Activated T-cell treated with anti-CD3 and anti-CD28 coated beads, Interleukin-2, amount 50 U/mL, for 48 hours (primary cell): ENCODE results near the gene SLC12A9.
A peak's percentile ranks its signal among the peaks of the same experiment; 100 is the strongest.
"Not testable (repeated sequence)": the region's sequence is repeated elsewhere in the genome, so short reads cannot be mapped to it uniquely, and the experiment has no call there.

ENCODE experiments used
- DNase-seq, 2 experiments: peaks; one replicate each; pipeline ENCODE4 v3.0.0-alpha.2; 2020

SLC12A9 gene

GRCh38 chr7:100852048-100852872 lies at the start of gene SLC12A9:
TSS of gene SLC12A9 (plus strand) at chr7:100852713. CDS start at chr7:100854198, 1,485 bp downstream.
- DNase-seq: peak; percentile 91 to 93

- DNase-seq: no peak
Observed at GRCh38 chr7:100802951-100803350, 49.6 kb upstream of the SLC12A9 start.

- no peak for DNase-seq
Observed at GRCh38 chr7:100803398-100804161, 48.9 kb upstream of the SLC12A9 start.

GRCh38 chr7:100804681-100805431 lies 47.7 kb upstream of the SLC12A9 start:
- no peak for DNase-seq

GRCh38 chr7:100806276-100806675 lies 46.2 kb upstream of the SLC12A9 start:
- no peak for DNase-seq

- not testable (repeated sequence) for DNase-seq
Observed at GRCh38 chr7:100806883-100807282, 45.6 kb upstream of the SLC12A9 start.

- no peak for DNase-seq
Observed at GRCh38 chr7:100808354-100808875, 44.1 kb upstream of the SLC12A9 start.

- DNase-seq: no peak
Observed at GRCh38 chr7:100811480-100811879, 41.0 kb upstream of the SLC12A9 start.

- DNase-seq: no peak
Observed at GRCh38 chr7:100812729-100813128, 39.8 kb upstream of the SLC12A9 start.

- DNase-seq: not testable (repeated sequence)
Observed at GRCh38 chr7:100816515-100816914, 36.0 kb upstream of the SLC12A9 start.

- DNase-seq: no peak
Observed at GRCh38 chr7:100817097-100817496, 35.4 kb upstream of the SLC12A9 start.

GRCh38 chr7:100818366-100818765 lies 34.1 kb upstream of the SLC12A9 start:
- no peak for DNase-seq

GRCh38 chr7:100818825-100819224 lies 33.7 kb upstream of the SLC12A9 start:
- DNase-seq: no peak

GRCh38 chr7:100819586-100819985 lies 32.9 kb upstream of the SLC12A9 start:
- DNase-seq: no peak

- DNase-seq: no peak
Observed at GRCh38 chr7:100822236-100823139, 30.0 kb upstream of the SLC12A9 start.

GRCh38 chr7:100823140-100823525 lies 29.4 kb upstream of the SLC12A9 start:
- DNase-seq: no peak

GRCh38 chr7:100823534-100823933 lies 29.0 kb upstream of the SLC12A9 start:
- no peak for DNase-seq

GRCh38 chr7:100824499-100825214 lies 27.9 kb upstream of the SLC12A9 start:
- no peak for DNase-seq

- no peak for DNase-seq
Observed at GRCh38 chr7:100825215-100825671, 27.3 kb upstream of the SLC12A9 start.

- DNase-seq: no peak
Observed at GRCh38 chr7:100825751-100826513, 26.6 kb upstream of the SLC12A9 start.
